T-cell (primary cell): Measurements from ENCODE around the gene MYH6. TPM values are rescaled to one million over a fixed set of nuclear protein-coding genes. Genes with fewer than 3 reads are reported as not detected.

ENCODE experiments used
- ATAC-seq, 4 experiments: fragments of 200-7000 bp in 3 of 4; fragments of 150-1000 bp in 1 of 4; cut with Tn5 transposase; replicated peaks in 1 of 4; 1 replicate in 3 of 4; 2 replicates in 1 of 4; pipeline ENCODE4 v1.10.0; 2021; ENCODE audit warnings: moderate library complexity in 3 of 4, mild to moderate bottlenecking in 2 of 4, moderate number of reproducible peaks in 1 of 4
- CTCF ChIA-PET, 2 donors: fragments of 300-600 bp; sonication (Branson Sonifier 250); formaldehyde crosslinking; loops; one replicate each; lab custom pipeline; 2022; ENCODE audit warnings: antibody characterized with exemption in 2 of 2; lab: Charles Lee
- POLR2A ChIA-PET, 2 donors: fragments of 300-600 bp; sonication (Branson Sonifier 250); formaldehyde crosslinking; loops; one replicate each; lab custom pipeline; 2022; ENCODE audit warnings: antibody characterized with exemption in 2 of 2; lab: Charles Lee
- DNase-seq, 35 experiments: peaks; one replicate each; pipeline versions ENCODE4 v3.0.0 to v3.0.0-alpha.2; 2013 to 2023
- H3K27ac ChIP-seq: one replicate; pipeline ENCODE4 v1.5.1; 2013; ENCODE audit warnings: low read length
- H3K27me3 ChIP-seq, 2 experiments: replicated peaks in 1 of 2; 1 replicate in 1 of 2; 2 replicates in 1 of 2; pipeline versions ENCODE4 v1.6.1 to v1.7.0; 2013; ENCODE audit warnings: low read length in 1 of 2, mixed read lengths in 1 of 2; ENCODE audit not compliant: control insufficient read depth in 2 of 2, insufficient read depth in 2 of 2; ENCODE audit errors: extremely low read depth in 1 of 2
- H3K36me3 ChIP-seq, 2 donors: 1 replicate in 1 of 2; 2 replicates in 1 of 2; pipeline versions ENCODE4 v1.6.1 to v1.7.0; 2013; ENCODE audit warnings: low read length in 1 of 2; ENCODE audit not compliant: control insufficient read depth in 2 of 2, insufficient read depth in 1 of 2; ENCODE audit errors: extremely low read depth in 1 of 2
- H3K4me1 ChIP-seq, 2 experiments: 1 replicate in 1 of 2; 2 replicates in 1 of 2; pipeline versions ENCODE4 v1.6.1 to v1.7.0; 2013; ENCODE audit warnings: low read length in 2 of 2, mixed read lengths in 1 of 2; ENCODE audit not compliant: insufficient read depth in 2 of 2, control insufficient read depth in 1 of 2; ENCODE audit errors: extremely low read depth in 1 of 2
- H3K4me3 ChIP-seq, 2 donors: 1 replicate in 1 of 2; 2 replicates in 1 of 2; pipeline versions ENCODE4 v1.5.1 to v1.7.0; 2013; ENCODE audit warnings: mild to moderate bottlenecking in 2 of 2, low read length in 1 of 2, moderate library complexity in 1 of 2; ENCODE audit not compliant: control insufficient read depth in 1 of 2; ENCODE audit errors: extremely low read depth in 1 of 2
- H3K9me3 ChIP-seq: 2 replicates; pipeline ENCODE4 v1.7.0; 2013
- H3K27ac Mint-ChIP-seq, 2 donors: one replicate each; pipeline ENCODE4 v1.8.0; 2020 to 2021; ENCODE audit warnings: mild to moderate bottlenecking in 2 of 2, mixed read lengths in 2 of 2
- H3K27me3 Mint-ChIP-seq, 2 donors: one replicate each; pipeline ENCODE4 v1.8.0; 2021 to 2022; ENCODE audit warnings: mixed read lengths in 2 of 2
- H3K36me3 Mint-ChIP-seq: one replicate; pipeline ENCODE4 v1.8.0; 2021; ENCODE audit warnings: mixed read lengths
- H3K4me1 Mint-ChIP-seq, 3 donors: one replicate each; pipeline ENCODE4 v1.8.0; 2020 to 2022; ENCODE audit warnings: mixed read lengths in 3 of 3, mild to moderate bottlenecking in 1 of 3
- H3K4me3 Mint-ChIP-seq, 3 donors: one replicate each; pipeline ENCODE4 v1.8.0; 2020 to 2022; ENCODE audit warnings: mild to moderate bottlenecking in 3 of 3, mixed read lengths in 3 of 3, moderate library complexity in 3 of 3
- H3K9me3 Mint-ChIP-seq, 3 donors: one replicate each; pipeline ENCODE4 v1.8.0; 2020 to 2022; ENCODE audit warnings: mixed read lengths in 3 of 3
- WGBS: methylation state at CpG from one replicate; pipeline ENCODE4 v1.1.5; 2013; ENCODE audit warnings: missing lambda C conversion rate; ENCODE audit not compliant: insufficient coverage; 5-methylcytosine and 5-hydroxymethylcytosine counted together
- total RNA-seq, 35 experiments: library from RNA in 6 of 35; stranded (reverse) in 6 of 35; fragments of 120-200 nt in 1 of 35; gene quantifications; one replicate each; pipeline versions ENCODE4 v1.2.1 to v1.2.4 and lab custom pipeline; 2013 to 2026

MYH6 gene
- total RNA-seq, 5 donors from 2014 or later (not counting 1 experiment from before 2014, with no cell fraction given), result not detected

DNA sequence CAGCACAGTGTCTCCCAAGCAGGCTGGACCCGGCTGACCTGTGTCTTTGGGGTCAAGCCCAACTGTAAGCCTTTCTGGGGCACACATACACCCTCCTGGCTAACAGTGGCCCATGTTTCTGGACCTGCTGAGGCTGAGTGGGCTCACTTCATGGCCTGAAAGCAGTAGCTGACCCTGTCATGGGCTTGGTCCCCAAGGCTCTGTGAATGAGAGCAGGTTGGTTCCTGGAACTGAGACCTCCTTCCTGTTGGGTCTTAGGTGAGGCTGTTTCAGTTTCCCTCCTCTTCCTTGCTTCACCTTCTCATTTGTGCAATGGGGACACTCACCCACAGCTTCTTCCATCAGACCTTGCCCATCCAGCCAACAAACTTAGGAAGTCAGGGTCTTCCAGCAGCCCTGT lies 36.2 kb downstream of the MYH6 start:
- Histone ChIP-seq H3K9me3 (no peaks in the 10 kb centered on the region), H3K4me1 (no peaks in the 10 kb centered on the region), H3K27ac (no peak overlapping the region), H3K36me3 (no peaks in the 10 kb centered on the region), H3K4me3 (no peak overlapping the region), H3K27me3 (peaks cover 4 to 22% of the 10 kb centered on the region in 2 experiments)
- Mint-ChIP-seq H3K4me3 (no peak overlapping the region), H3K36me3 (no peaks in the 10 kb centered on the region), H3K27ac (no peak overlapping the region), H3K9me3 (no peaks in the 10 kb centered on the region), H3K27me3 (peaks cover 19 to 20% of the 10 kb centered on the region in 2 donors), H3K4me1 (peaks cover 0 to 2% (median 0%) of the 10 kb centered on the region in 3 donors)
- WGBS, result 60% methylated on average over 1 of the region's 1 CpG
- no peak for DNase-seq
- ATAC-seq, result no peak
- POLR2A ChIA-PET, result no interaction called here
- CTCF ChIA-PET, result no interaction called here

DNA sequence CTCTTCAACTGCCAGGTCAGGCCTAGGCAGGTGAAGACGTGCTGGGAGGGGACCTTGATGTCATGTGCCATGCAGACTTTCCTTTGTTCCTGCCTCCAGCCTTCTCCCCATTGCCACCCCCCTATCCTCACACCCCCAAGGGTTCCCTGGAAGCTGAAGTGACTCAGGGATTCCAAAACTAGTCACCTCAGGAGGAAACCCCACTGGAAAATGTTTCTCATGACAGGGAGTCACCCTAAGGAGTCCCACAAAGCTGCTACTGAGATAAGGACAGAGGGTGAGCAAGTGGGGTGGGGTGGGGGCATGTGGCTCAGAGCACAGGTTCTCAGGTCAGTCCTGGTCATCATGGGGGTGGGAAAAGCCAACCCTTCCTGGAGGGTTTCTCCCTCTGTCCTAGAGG lies 37.9 kb downstream of the MYH6 start:
- H3K9me3 Mint-ChIP-seq, result no peaks in the 10 kb centered on the region
- WGBS, result no CpG with 5 or more reads among the region's 1 CpG
- H3K4me1 Mint-ChIP-seq, result peaks cover 0 to 2% (median 2%) of the 10 kb centered on the region in 3 donors
- no peak overlapping the region for H3K4me3 Mint-ChIP-seq
- H3K27ac Mint-ChIP-seq, result no peak overlapping the region
- ATAC-seq, result no peak
- ChIA-PET CTCF (interaction anchor here (0.6 to 1.6 kb wide), 3 partner anchors 10 to 1008 kb away, joined by 3 to 6 read pairs (median 3); no protein-coding TSS in a partner anchor), POLR2A (no interaction called here)
- peaks cover 6 to 32% of the 10 kb centered on the region in 2 experiments for H3K27me3 ChIP-seq
- H3K27ac ChIP-seq, result no peak overlapping the region
- H3K36me3 Mint-ChIP-seq, result no peaks in the 10 kb centered on the region
- H3K4me1 ChIP-seq, result peaks cover 0 to 2% of the 10 kb centered on the region in 2 experiments
- H3K27me3 Mint-ChIP-seq, result peaks cover 24 to 25% of the 10 kb centered on the region in 2 donors
- DNase-seq, result no peak
- no peaks in the 10 kb centered on the region for H3K9me3 ChIP-seq
- H3K4me3 ChIP-seq, result no peak overlapping the region
- no peaks in the 10 kb centered on the region for H3K36me3 ChIP-seq

DNA sequence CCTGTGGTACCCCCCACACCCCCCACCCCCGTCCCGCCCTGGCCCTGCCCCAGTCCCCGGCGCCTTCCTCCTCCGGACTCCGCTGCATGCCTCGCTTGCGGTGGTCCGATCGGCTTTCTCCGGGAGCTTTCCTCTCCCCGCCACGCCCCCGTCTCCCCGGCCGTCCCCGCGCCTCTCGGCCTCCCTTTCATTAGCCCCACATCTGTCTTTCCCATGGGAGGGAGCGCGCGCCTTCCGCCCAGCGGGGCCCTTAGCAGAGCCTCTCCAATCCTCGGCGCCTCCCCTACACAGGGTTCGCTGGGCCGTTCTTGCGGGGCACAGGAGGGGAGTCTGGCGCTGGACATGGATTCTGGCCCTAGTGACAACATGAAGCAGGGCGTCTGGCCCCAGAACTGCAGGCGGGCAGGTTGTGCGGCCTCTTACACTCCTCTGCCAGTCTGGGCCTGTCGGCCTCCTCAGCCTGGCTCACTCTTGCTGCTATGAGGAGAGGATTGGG lies 41.6 kb downstream of the MYH6 start:
- peaks cover 11 to 51% of the 10 kb centered on the region in 2 experiments for H3K27me3 ChIP-seq
- ATAC-seq (no peak), DNase-seq (no peak)
- no peak overlapping the region for H3K27ac ChIP-seq
- Mint-ChIP-seq H3K9me3 (no peaks in the 10 kb centered on the region), H3K36me3 (no peaks in the 10 kb centered on the region), H3K4me1 (peaks cover 0 to 5% (median 2%) of the 10 kb centered on the region in 3 donors), H3K27ac (no peak overlapping the region), H3K4me3 (peak overlapping the region in 1 of 3 donors; percentile 4), H3K27me3 (peaks cover 33 to 43% of the 10 kb centered on the region in 2 donors)
- no peaks in the 10 kb centered on the region for H3K36me3 ChIP-seq
- ChIA-PET CTCF (no interaction called here), POLR2A (no interaction called here)
- WGBS, result 80% methylated on average over 28 of the region's 34 CpGs
- peaks cover 0 to 2% of the 10 kb centered on the region in 2 experiments for H3K4me1 ChIP-seq
- no peak overlapping the region for H3K4me3 ChIP-seq
- no peaks in the 10 kb centered on the region for H3K9me3 ChIP-seq

DNA sequence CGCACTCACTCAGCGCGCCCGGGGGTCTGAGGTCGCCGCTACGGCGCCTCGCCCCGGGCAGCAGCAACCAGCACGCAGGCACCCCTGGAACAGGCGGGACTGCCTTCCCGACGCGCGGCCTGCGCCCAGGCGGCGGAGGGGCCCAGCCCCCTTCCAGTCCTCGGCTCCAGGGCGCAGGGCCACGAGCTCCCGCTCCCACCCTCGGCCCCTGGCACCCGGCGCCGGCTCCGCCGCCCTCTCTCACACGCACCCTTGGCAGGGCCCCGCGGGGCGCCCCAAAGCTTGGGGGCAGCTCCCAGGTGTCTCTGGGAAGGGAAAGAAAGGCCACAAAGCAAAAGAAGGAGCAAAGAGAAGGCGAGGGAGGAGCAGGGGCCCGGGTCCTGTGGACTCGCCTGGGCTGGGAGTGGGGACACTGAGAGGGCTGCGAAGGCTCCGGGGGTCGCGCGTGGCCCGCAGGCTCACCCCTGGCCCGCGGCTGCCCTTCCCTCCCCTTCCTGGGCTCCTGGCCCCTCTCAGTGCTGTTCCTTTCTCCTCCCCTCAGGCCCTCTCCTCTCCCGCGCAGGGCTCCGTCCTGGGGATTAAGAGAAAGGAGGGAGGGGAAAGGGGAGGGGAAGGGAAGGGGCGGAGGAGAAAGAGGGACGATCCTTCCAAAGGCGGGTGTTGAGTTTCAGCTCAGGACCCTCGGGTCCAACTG lies 42.2 kb downstream of the MYH6 start:
- no peak overlapping the region for H3K27ac Mint-ChIP-seq
- peaks cover 11 to 50% of the 10 kb centered on the region in 2 experiments for H3K27me3 ChIP-seq
- H3K4me1 Mint-ChIP-seq, result peaks cover 0 to 5% (median 2%) of the 10 kb centered on the region in 3 donors
- no peak for ATAC-seq
- no peaks in the 10 kb centered on the region for H3K9me3 Mint-ChIP-seq
- no peak overlapping the region for H3K4me3 ChIP-seq
- no peaks in the 10 kb centered on the region for H3K9me3 ChIP-seq
- no peak for DNase-seq
- H3K27ac ChIP-seq, result no peak overlapping the region
- ChIA-PET CTCF (no interaction called here), POLR2A (no interaction called here)
- H3K4me3 Mint-ChIP-seq, result no peak overlapping the region
- H3K36me3 ChIP-seq, result no peaks in the 10 kb centered on the region
- 3% methylated on average over 27 of the region's 51 CpGs for WGBS
- peaks cover 0 to 2% of the 10 kb centered on the region in 2 experiments for H3K4me1 ChIP-seq
- peaks cover 31 to 46% of the 10 kb centered on the region in 2 donors for H3K27me3 Mint-ChIP-seq
- no peaks in the 10 kb centered on the region for H3K36me3 Mint-ChIP-seq

DNA sequence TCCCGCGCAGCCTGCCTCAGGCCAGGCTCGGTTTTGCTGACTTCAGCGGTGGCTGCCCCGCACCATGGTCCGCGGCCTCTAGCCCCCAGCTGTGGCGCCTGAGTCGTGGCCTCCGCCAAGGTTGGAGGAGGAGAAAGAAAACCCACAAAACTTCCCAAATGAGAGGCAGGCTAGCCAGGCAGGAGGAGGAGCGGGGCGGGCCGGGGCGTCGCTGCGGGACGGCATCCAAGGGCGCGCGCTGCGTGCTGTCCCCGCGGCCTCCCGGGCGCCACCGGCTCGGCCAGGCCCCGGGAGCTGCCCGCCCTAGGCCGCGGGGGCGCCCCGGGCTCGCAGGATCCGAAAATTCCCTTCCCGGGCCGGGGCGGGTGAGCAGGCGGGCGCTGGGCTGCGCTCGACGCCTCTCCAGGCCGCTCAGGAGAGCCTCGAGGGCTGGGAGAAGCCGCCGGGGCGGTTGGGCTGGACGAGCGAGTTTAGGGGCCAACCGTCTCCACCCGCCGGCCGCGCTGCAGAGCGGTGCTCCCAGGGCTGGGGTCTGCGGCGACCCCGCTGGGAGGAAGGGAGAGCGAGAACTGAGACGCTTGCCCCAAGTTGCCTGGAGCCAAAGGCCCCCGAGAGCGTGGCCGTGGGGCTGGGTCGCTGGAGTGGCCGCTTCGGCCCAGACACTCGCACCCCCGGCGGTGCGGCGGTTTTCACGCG lies 42.9 kb downstream of the MYH6 start, which contains the start of gene EFS:
TSS of gene EFS (minus strand) at position 137 of the 696 bp plus-strand sequence. CDS start 147 bp downstream, outside the sequence.
- ATAC-seq (no peak), DNase-seq (no peak)
- H3K27ac Mint-ChIP-seq, result no peak within 1 kb of the TSS
- H3K9me3 ChIP-seq, result no peaks in the 10 kb centered on the region
- no peak within 1 kb of the TSS for H3K4me3 ChIP-seq
- no peaks in the 10 kb centered on the region for H3K9me3 Mint-ChIP-seq
- H3K36me3 Mint-ChIP-seq, result no peaks in the 10 kb centered on the region
- H3K27me3 ChIP-seq, result peaks cover 11 to 49% of the 10 kb centered on the region in 2 experiments
- no peak within 1 kb of the TSS for H3K4me3 Mint-ChIP-seq
- H3K4me1 ChIP-seq, result peaks cover 0 to 2% of the 10 kb centered on the region in 2 experiments
- H3K27ac ChIP-seq, result no peak within 1 kb of the TSS
- CTCF ChIA-PET, result no interaction called here
- no peaks in the 10 kb centered on the region for H3K36me3 ChIP-seq
- WGBS, result 4% methylated on average over 66 of the region's 74 CpGs
- peaks cover 0 to 5% (median 2%) of the 10 kb centered on the region in 3 donors for H3K4me1 Mint-ChIP-seq
- H3K27me3 Mint-ChIP-seq, result peaks cover 32 to 51% of the 10 kb centered on the region in 2 donors
- POLR2A ChIA-PET, result no interaction called here

DNA sequence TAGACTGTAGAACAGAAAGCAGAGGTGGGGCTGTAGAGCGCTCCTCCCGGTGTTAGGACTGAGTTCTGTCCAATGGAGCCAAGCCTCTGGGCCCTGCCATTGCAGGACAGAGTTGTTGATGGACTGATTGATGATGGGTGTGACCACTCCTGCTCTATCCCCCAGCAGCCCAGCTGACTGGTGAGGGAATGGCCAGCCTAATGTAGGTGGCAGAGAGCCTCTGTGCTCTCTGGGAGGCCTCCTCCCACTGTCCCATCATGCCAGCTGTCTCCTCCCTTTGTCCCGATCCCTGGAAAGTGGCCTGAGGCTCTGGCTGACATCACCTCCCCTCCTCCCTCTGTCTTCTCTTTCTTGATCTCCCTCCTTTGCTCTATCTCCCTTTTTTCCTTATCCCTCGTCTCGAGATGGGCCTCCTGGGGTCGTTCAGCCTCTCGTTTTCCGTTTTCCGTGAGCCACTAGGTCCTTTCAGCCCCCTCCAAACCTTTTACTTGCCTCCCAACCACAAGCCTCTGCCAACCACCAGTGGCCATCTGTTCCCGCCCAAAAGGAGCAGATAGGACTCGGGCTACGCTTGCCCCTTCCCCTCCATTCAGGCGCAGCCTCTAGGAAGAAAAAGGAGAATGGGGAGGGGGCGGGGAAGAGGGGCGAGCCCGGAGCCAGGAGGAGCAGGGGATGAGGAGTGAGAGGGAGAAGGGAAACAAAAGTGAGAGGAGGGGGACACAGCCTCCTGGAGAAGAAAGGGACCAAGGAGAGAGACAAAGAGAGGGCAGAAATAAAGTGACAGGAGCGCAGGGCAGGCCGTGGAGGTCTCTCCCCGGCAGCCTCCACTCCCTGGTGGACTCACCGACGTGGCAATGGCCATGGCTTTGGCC lies 43.7 kb downstream of the MYH6 start:
- peaks cover 32 to 53% of the 10 kb centered on the region in 2 donors for H3K27me3 Mint-ChIP-seq
- Histone ChIP-seq H3K36me3 (no peaks in the 10 kb centered on the region), H3K9me3 (no peaks in the 10 kb centered on the region), H3K27ac (no peak overlapping the region), H3K27me3 (peaks cover 11 to 53% of the 10 kb centered on the region in 2 experiments), H3K4me3 (no peak overlapping the region), H3K4me1 (peaks cover 0 to 2% of the 10 kb centered on the region in 2 experiments)
- H3K4me3 Mint-ChIP-seq, result no peak overlapping the region
- no peaks in the 10 kb centered on the region for H3K9me3 Mint-ChIP-seq
- H3K27ac Mint-ChIP-seq, result no peak overlapping the region
- ChIA-PET POLR2A (no interaction called here), CTCF (no interaction called here)
- 36% methylated on average over 17 of the region's 21 CpGs for WGBS
- ATAC-seq (no peak), DNase-seq (no peak)
- no peaks in the 10 kb centered on the region for H3K36me3 Mint-ChIP-seq
- peaks cover 0 to 5% (median 2%) of the 10 kb centered on the region in 3 donors for H3K4me1 Mint-ChIP-seq
